B cell (primary cell): Measurements from ENCODE around the gene TCF7.

ENCODE experiments used
- CTCF ChIP-seq: fragments of 200-600 bp; IDR thresholded peaks from one replicate; pipeline ENCODE4 v1.8.0; 2022; ENCODE audit warnings: antibody characterized with exemption, mild to moderate bottlenecking
- EZH2 ChIP-seq: IDR thresholded peaks from 2 replicates; pipeline ENCODE4 v1.6.1; 2012; ENCODE audit warnings: borderline replicate concordance, low read depth, mild to moderate bottlenecking, moderate library complexity, low read length; ENCODE audit not compliant: insufficient read depth, poor library complexity, severe bottlenecking

- TF ChIP-seq CTCF (no peak), EZH2 (no peak)
These were observed 42.8 kb upstream of the TCF7 start for GRCh38 chr5:134071614-134072207.
